CD4-positive, alpha-beta T cell treated with Interleukin-1 beta for 1 hour (primary cell): Measurements from ENCODE around the gene GALNT15.

Experiments
- DNase-seq, 2 donors: peaks; one replicate each; pipeline ENCODE4 v3.0.0-alpha.2; 2020 to 2022

Gene GALNT15

GRCh38 chr3:16233806-16234205 lies 59.3 kb downstream of the GALNT15 start:
- no peak for DNase-seq

- no peak for DNase-seq
These were observed 59.8 kb downstream of the GALNT15 start for GRCh38 chr3:16234281-16234680.

- no peak for DNase-seq
These were observed 61.7 kb downstream of the GALNT15 start for GRCh38 chr3:16236030-16236639.

- no peak for DNase-seq
These were observed 62.4 kb downstream of the GALNT15 start for GRCh38 chr3:16236856-16237393.

DNA sequence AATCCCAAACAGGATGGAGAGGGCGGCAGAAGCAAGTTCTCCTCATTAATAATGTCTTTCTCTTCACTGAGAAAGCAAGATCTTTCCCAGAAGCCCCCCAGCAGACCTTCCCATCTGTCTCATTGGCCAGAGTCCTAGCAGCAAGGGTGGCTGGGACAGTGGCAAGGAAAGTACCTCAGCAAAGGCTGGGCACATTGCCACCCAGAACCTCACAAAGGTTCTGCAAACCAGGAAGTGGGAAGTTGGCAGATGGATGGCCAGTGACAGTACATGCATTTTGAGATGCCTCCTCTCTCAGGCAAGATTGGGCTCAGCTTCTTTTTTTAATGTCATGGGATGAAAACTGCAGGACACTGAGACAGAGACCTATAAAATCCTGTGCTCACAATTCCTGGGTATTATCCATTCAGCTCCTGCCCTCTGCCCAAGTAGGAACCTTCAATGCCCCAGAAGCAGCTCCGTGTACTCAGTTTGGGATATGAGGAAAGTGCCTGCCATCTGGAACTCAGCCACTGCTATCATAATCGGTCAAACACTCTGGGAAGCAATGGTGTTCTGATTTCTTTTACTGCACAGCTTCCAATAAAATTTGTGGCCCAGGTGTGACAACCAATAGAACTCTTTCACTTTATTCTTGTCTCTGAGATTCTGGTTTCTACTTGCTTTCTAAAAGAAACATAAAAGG lies 64.7 kb downstream of the GALNT15 start:
- no peak for DNase-seq

DNA sequence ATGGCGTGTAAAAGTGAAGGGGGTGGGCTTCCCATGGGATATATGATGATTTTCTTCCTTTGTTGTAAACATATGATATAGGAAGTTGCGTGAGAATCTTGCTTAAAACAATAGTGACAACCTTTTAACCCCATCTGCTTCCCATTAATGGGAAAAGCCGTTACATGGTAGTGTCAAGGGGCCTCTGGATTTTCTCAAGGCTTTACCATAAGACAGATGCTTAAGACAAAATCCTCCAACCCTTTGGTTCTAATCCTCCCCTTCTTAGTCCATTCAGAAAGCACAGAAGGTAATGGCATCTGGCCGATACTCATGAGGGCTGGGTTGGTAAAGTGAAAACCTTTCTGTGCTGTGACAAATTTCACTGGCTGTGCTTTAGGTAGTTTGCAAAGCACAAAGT lies 65.3 kb downstream of the GALNT15 start:
- no peak for DNase-seq

DNA sequence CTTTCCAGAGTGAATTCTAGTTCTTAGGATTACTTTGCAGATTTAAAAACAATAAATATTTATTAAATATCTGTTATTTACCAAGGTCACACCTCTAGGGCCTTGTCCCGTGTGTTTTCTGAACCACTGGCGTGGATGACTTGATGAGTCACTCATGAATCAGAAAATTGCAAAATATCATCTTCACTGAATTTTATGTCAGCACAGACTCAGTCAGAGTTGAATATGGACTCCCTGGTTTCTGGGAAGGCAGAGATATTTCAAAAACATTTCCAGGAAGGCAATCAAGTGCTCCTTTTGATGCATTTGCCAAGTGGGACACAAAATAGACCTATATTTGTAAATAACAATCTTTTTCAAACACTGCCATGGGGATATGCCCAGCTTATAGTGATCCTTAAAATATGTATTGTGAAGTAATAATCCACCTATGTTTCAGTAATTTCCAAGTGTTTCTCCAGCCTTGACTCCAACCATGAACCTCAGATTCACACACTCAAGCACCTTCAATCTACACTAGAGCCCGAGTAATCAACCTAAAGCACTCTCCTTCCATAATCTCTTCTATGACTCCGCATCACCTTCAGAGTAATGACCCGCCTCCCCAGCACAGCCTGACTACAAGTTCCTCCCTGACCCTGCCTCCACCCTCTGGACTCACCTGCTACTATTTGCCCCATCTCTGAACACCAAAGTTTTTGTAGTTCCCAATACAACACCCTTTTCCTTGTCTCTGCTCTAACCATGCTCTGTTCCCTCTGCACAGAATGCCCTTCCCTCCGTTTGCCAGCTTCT lies 65.9 kb downstream of the GALNT15 start:
- DNase-seq: no peak

GRCh38 chr3:16241225-16241624 lies 66.7 kb downstream of the GALNT15 start:
- no peak for DNase-seq

DNA sequence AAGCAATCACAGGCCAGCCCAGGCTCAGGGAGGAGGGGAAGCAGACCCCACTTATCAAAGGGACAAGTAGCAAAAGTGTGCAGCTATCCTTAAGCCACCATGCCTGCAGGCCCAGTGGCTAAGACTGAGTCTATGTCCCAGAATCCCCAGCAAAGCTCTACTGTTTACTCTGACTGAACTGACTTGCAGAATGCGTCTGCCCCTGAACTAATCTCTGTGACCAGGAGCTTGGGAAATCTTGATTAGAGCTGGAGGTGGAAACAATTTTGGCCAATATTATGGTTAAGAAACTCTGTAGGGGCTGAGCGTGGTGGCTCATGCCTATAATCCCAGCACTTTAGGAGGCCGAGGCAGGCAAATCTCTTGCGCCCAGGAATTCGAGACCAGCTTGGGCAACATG lies 67.7 kb downstream of the GALNT15 start:
- DNase-seq: no peak

- no peak for DNase-seq
These were observed 69.4 kb downstream of the GALNT15 start for GRCh38 chr3:16243706-16244490.

- DNase-seq: no peak
These were observed 71.1 kb downstream of the GALNT15 start for GRCh38 chr3:16245609-16246008.

- peak; percentile 73 to 82 for DNase-seq
These were observed 73.0 kb downstream of the GALNT15 start for GRCh38 chr3:16247282-16248061.

DNA sequence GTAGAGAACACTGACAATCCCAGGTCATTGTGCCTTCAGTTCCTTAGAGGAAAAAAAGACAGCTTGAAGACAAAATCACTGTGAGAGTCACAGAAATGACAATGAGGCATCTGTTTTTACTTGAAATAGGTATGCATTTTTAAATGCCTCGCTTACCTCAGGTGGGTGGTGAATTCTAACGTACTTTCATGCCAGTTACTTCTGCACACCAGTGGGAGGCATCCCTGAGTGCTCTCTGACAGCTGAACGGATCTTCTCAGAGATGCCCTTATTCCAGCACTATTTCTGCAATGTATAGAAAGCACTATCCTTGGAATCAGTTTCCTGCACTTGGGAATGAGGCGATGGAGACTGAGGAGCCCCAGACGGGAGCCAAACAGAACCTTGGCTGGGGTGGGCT lies 74.1 kb downstream of the GALNT15 start:
- DNase-seq: no peak

- DNase-seq: no peak
These were observed 74.9 kb downstream of the GALNT15 start for GRCh38 chr3:16249336-16249735.

DNA sequence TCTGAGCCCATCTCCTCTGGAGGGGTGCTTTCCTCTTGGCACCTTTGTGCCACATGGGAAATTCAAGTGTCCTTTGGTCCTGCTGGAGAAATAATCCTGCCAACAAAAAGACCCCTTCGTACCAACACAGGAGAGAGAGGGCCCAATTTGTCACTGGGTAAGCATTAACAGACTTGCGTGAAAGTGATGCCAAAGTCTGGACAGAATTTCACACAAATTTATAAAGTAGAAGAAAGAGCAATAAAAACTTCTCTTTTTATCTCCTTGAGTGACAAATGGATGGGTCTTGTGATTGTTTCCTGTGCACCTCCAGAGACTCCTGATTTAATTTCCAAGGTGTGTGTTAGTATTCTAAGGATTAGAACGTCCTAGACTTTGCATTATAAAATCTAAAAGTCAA lies 75.4 kb downstream of the GALNT15 start:
- no peak for DNase-seq

- no peak for DNase-seq
These were observed 77.0 kb downstream of the GALNT15 start for GRCh38 chr3:16251316-16252085.

DNA sequence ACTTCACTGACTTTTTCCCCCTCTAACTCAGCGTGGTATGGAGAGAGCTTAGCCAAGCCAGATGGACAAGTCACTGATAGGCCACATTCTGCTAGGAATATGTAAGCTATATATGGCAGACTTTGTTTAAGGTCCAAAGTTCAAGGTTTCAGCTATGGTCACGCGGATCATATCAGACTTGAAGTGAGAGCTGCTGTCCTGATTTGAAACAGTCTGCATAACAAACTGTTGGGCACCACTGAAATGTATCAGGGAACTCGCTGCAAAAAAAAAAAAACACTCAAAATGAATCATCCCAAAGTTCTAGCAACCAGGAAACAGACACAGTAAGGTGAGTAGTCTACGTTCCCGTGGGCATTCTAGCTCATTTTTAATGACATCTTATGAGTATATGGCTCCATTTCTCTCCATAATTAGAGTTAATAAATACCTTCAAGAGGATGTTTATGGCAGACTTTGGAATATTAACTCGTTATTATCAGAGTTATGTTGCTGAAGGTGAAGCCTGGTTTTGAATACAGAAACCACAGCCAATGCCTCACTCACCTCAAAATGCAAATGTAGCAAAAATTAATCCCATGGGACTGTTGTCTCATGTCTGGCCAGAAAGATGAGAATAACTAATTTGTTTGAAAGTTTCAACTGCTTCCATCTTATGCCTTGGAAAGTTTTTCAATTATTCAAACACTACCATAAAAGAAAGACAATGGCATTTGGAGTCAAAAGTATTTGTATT lies 77.9 kb downstream of the GALNT15 start:
- no peak for DNase-seq

DNA sequence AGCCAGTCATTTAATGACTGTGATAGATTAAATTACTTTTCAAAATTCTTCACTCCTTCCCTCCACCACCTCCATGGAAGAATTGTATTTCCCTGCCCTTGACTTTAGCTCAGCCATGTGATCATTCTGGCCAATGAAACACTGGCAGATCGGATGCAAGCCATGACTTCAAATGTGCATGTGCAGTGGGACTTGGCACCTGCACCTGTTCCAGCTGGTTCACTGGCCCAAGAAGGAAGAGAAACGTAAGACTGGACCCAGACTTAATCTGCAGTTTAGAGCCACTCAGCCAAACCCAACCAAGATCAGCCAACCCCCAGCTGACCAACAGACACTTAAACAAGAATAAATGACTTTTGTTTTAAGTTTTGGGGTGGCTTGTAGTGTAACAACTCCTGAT lies 78.5 kb downstream of the GALNT15 start:
- no peak for DNase-seq

GRCh38 chr3:16253601-16254000 lies 79.1 kb downstream of the GALNT15 start:
- peak in 1 of 2 donors; percentile 50 for DNase-seq

- DNase-seq: no peak
These were observed 80.4 kb downstream of the GALNT15 start for GRCh38 chr3:16254916-16255315.

GRCh38 chr3:16255326-16255725 lies 80.8 kb downstream of the GALNT15 start:
- DNase-seq: no peak
